ENCODE data around the gene RNF207.
A peak's percentile ranks its signal among the peaks of the same experiment; 100 is the strongest.

Gene RNF207

DNA sequence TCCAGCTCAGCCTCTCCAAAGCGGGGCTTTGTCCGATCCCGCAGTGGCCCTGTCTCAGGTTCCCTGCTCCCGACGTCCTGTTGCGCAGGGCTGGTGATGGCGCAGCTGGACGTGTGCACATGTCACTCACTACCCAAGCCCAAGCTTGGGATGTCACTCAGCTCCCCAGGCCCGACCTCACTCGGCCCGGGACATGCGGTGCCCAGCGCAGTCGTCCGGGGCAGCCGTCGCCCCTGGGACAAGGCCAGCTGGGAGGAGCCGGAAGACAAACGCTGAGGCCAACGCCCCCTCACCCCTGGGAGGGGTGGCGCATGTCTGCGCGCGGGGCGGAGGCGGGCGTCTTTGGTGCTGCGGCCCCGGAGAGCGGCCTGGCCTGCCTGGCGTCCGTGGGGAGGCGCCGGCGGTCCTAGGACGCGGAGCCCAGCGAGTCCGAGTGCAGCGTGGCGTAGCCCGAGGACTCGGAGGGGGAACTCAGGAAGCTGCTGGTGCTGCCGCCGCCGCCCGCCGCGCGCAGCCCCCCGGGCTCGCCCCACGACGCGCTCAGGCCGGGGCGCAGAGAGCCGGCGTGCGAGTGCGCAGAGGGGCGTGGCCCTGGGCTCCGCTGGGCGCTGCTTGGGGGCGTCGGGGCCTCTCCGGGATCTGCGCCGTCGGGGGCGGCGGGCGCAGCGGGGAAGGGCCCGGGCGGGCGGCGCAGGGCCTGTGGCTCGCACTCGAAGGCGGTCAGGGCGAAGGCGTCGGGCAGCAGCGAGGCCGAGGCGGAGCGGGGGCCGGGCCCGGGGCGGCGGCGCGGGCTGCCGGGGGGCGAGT lies 43.2 kb downstream of the RNF207 start:
- Histone ChIP-seq H3K9ac (ENCODE audit: low read depth, low read length) (no peak overlapping the region), H3K27ac (ENCODE audit: low read length) (no peak overlapping the region), H3K27me3 (ENCODE audit: insufficient read depth, low read length) (peaks cover 75% of the 10 kb centered on the region), H3K36me3 (ENCODE audit: insufficient read depth, low read depth, low read length) (no peaks in the 10 kb centered on the region), H3K9me3 (ENCODE audit: insufficient read depth, low read depth, low read length) (no peaks in the 10 kb centered on the region), H3K4me3 (ENCODE audit: low read length) (peak overlapping the region; percentile 32; the same call in 1 of the 2 replicates), H3K4me1 (ENCODE audit: insufficient read depth, low read length) (peaks cover 3% of the 10 kb centered on the region; the same call in 1 of the 2 replicates)

DNA sequence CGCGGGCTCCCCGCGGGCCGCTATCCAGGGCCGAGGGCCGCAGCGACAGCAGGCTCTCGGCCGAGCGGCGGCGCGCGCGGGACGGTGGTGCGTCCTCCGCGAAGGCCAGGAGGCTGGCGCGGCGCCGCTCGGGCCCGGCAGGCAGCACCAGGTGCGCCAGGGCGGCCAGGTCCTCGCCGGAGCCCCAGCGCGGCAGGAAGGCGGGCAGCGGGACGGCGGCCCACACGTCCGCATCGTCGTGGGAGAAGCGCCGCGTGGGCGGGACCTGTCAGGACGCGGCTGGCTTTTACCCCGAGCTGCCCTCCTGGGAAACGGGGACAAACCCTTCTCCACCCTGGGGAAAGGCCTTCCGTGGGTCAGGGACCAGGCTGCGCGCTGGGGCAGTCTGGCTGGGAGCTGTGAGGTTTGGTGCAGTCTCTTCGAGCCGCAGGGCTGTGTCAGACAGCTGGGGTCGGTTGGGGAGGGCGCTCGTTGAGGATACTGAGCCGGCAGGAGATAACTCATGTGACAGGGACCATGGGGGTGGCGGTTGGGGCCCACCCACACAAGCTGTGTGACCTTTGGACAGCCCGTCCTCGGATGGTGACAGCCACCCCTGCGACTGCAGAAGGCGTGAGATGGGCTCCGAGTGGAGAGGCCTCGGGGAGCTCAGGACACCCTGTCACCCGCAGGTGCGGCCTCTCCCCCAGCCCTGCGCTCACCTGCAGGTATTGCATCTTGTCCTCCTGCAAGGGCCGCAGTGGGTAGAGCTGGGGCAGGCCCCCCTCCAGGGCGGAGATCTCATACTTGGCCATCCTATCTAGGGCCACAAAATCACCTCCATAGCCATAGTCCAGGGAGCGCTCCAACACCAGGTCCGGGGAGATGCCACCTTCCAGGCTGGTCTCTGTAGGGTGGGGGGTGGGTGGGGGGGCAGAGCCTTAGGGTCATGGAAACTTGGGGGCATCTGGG lies 44.1 kb downstream of the RNF207 start:
- Histone ChIP-seq H3K9ac (ENCODE audit: low read depth, low read length) (no peak overlapping the region), H3K9me3 (ENCODE audit: insufficient read depth, low read depth, low read length) (no peaks in the 10 kb centered on the region), H3K36me3 (ENCODE audit: insufficient read depth, low read depth, low read length) (no peaks in the 10 kb centered on the region), H3K27ac (ENCODE audit: low read length) (no peak overlapping the region), H3K4me1 (ENCODE audit: insufficient read depth, low read length) (peaks cover 3% of the 10 kb centered on the region; the same call in 1 of the 2 replicates), H3K4me3 (ENCODE audit: low read length) (no peak overlapping the region), H3K27me3 (ENCODE audit: insufficient read depth, low read length) (peaks cover 68% of the 10 kb centered on the region)

- no peak overlapping the region for H3K9ac ChIP-seq (ENCODE audit: low read depth, low read length)
- H3K36me3 ChIP-seq (ENCODE audit: insufficient read depth, low read depth, low read length), result no peaks in the 10 kb centered on the region
- peaks cover 3% of the 10 kb centered on the region; the same call in 1 of the 2 replicates for H3K4me1 ChIP-seq (ENCODE audit: insufficient read depth, low read length)
- no peak overlapping the region for H3K4me3 ChIP-seq (ENCODE audit: low read length)
- no peaks in the 10 kb centered on the region for H3K9me3 ChIP-seq (ENCODE audit: insufficient read depth, low read depth, low read length)
- no peak overlapping the region for H3K27ac ChIP-seq (ENCODE audit: low read length)
- H3K27me3 ChIP-seq (ENCODE audit: insufficient read depth, low read length), result peaks cover 65% of the 10 kb centered on the region
Measured at GRCh38 chr1:6251233-6251632, 45.3 kb downstream of the RNF207 start.

- Histone ChIP-seq H3K27ac (ENCODE audit: low read length) (no peak overlapping the region), H3K27me3 (ENCODE audit: insufficient read depth, low read length) (peaks cover 61% of the 10 kb centered on the region), H3K4me1 (ENCODE audit: insufficient read depth, low read length) (no peaks in the 10 kb centered on the region), H3K4me3 (ENCODE audit: low read length) (no peak overlapping the region), H3K9me3 (ENCODE audit: insufficient read depth, low read depth, low read length) (no peaks in the 10 kb centered on the region), H3K9ac (ENCODE audit: low read depth, low read length) (no peak overlapping the region), H3K36me3 (ENCODE audit: insufficient read depth, low read depth, low read length) (no peaks in the 10 kb centered on the region)
Measured at GRCh38 chr1:6251681-6252373, 45.9 kb downstream of the RNF207 start.

GRCh38 chr1:6252374-6252710 lies 46.4 kb downstream of the RNF207 start:
- H3K9me3 ChIP-seq (ENCODE audit: insufficient read depth, low read depth, low read length), result no peaks in the 10 kb centered on the region
- H3K4me3 ChIP-seq (ENCODE audit: low read length), result no peak overlapping the region
- H3K27me3 ChIP-seq (ENCODE audit: insufficient read depth, low read length), result peaks cover 56% of the 10 kb centered on the region
- H3K4me1 ChIP-seq (ENCODE audit: insufficient read depth, low read length), result no peaks in the 10 kb centered on the region
- no peak overlapping the region for H3K27ac ChIP-seq (ENCODE audit: low read length)
- H3K9ac ChIP-seq (ENCODE audit: low read depth, low read length), result no peak overlapping the region
- no peaks in the 10 kb centered on the region for H3K36me3 ChIP-seq (ENCODE audit: insufficient read depth, low read depth, low read length)

DNA sequence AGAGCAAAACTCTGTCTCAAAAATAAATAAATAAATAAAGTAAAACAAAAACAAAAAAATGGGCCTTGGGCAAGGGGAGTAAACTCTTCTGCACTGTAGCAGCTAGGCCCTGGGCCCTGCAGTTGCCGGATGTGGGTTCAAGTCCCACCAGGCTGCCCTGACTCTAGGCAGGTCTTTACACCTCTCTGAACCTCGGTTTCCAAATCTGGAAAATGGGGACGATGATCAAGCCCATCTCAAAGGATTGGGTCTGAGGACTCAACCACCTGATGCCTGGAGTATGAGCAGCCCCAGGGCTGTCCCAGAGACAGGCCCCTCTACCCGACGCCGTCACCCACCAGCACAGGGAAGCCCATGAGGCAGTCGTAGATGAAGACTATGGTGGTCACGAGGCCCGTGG lies 47.5 kb downstream of the RNF207 start:
- H3K36me3 ChIP-seq (ENCODE audit: insufficient read depth, low read depth, low read length), result no peaks in the 10 kb centered on the region
- H3K9ac ChIP-seq (ENCODE audit: low read depth, low read length), result no peak overlapping the region
- no peak overlapping the region for H3K4me3 ChIP-seq (ENCODE audit: low read length)
- no peak overlapping the region for H3K27ac ChIP-seq (ENCODE audit: low read length)
- H3K4me1 ChIP-seq (ENCODE audit: insufficient read depth, low read length), result no peaks in the 10 kb centered on the region
- H3K9me3 ChIP-seq (ENCODE audit: insufficient read depth, low read depth, low read length), result no peaks in the 10 kb centered on the region
- H3K27me3 ChIP-seq (ENCODE audit: insufficient read depth, low read length), result peaks cover 46% of the 10 kb centered on the region

DNA sequence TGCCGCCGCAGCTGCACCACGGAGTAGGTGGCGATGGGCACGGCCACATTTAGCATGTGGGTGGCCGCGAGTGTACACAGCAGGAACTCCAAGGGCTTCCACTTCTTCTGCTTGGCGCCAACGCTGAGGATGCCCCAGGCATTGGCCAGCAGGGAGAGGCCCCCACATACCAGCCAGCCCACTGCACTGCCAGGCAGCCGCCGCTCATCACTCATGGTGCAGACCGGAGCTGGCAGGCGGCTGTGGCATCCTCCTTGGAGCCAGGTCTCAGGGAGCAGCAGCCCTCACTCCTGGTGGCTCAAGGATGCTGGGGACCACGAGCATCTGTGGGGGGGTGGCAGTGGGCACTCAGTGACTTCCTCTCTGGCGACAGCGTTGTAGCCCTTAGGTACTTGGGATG lies 48.8 kb downstream of the RNF207 start:
- Histone ChIP-seq H3K36me3 (ENCODE audit: insufficient read depth, low read depth, low read length) (no peaks in the 10 kb centered on the region), H3K9me3 (ENCODE audit: insufficient read depth, low read depth, low read length) (no peaks in the 10 kb centered on the region), H3K4me1 (ENCODE audit: insufficient read depth, low read length) (0 out of 2 replicates have a peak, but pooled peaks cover 2% of the 10 kb centered on the region), H3K9ac (ENCODE audit: low read depth, low read length) (no peak overlapping the region), H3K27me3 (ENCODE audit: insufficient read depth, low read length) (peaks cover 49% of the 10 kb centered on the region), H3K4me3 (ENCODE audit: low read length) (no peak overlapping the region), H3K27ac (ENCODE audit: low read length) (no peak overlapping the region)

- H3K27me3 ChIP-seq (ENCODE audit: insufficient read depth, low read length), result peaks cover 37% of the 10 kb centered on the region
- 0 out of 2 replicates have a peak, but pooled peaks cover 2% of the 10 kb centered on the region for H3K4me1 ChIP-seq (ENCODE audit: insufficient read depth, low read length)
- H3K9ac ChIP-seq (ENCODE audit: low read depth, low read length), result no peak overlapping the region
Measured at GRCh38 chr1:6256645-6257044, 50.7 kb downstream of the RNF207 start.

GRCh38 chr1:6257541-6258069 lies 51.7 kb downstream of the RNF207 start:
- Histone ChIP-seq H3K27me3 (ENCODE audit: insufficient read depth, low read length) (peaks cover 37% of the 10 kb centered on the region), H3K36me3 (ENCODE audit: insufficient read depth, low read depth, low read length) (no peaks in the 10 kb centered on the region), H3K27ac (ENCODE audit: low read length) (no peak overlapping the region), H3K9me3 (ENCODE audit: insufficient read depth, low read depth, low read length) (no peaks in the 10 kb centered on the region), H3K4me3 (ENCODE audit: low read length) (no peak overlapping the region), H3K4me1 (ENCODE audit: insufficient read depth, low read length) (peaks cover 2% of the 10 kb centered on the region; the same call in 1 of the 2 replicates), H3K9ac (ENCODE audit: low read depth, low read length) (no peak overlapping the region)

More at GRCh38 chr1:6256645-6257044, 50.7 kb downstream of the RNF207 start:
- Histone ChIP-seq H3K36me3 (ENCODE audit: insufficient read depth, low read depth, low read length) (no peaks in the 10 kb centered on the region), H3K9me3 (ENCODE audit: insufficient read depth, low read depth, low read length) (no peaks in the 10 kb centered on the region), H3K27ac (ENCODE audit: low read length) (no peak overlapping the region), H3K4me3 (ENCODE audit: low read length) (no peak overlapping the region)

DNA sequence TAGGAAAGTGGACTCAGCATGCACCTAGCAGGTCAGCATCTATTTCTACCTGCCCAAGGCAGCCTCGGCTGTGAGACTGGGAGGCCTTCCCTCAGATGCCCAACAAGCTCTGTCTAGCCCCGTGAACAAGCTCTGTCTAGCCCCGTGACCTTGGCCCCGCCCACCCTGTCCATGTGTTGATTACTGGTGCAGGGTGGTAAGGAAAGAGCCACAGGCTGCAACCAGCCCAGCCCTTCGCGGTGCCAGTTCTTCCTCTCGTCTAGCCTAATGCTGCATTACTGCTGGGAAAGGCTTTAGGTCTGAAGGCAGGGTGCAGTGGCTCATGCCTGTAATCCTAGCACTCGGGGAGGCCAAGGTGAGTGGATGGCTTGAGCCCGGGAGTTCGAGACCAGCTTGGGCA lies 52.8 kb downstream of the RNF207 start:
- peaks cover 2% of the 10 kb centered on the region; the same call in 1 of the 2 replicates for H3K4me1 ChIP-seq (ENCODE audit: insufficient read depth, low read length)
- H3K9ac ChIP-seq (ENCODE audit: low read depth, low read length), result no peak overlapping the region
- no peaks in the 10 kb centered on the region for H3K9me3 ChIP-seq (ENCODE audit: insufficient read depth, low read depth, low read length)
- H3K27ac ChIP-seq (ENCODE audit: low read length), result no peak overlapping the region
- no peaks in the 10 kb centered on the region for H3K36me3 ChIP-seq (ENCODE audit: insufficient read depth, low read depth, low read length)
- no peak overlapping the region for H3K4me3 ChIP-seq (ENCODE audit: low read length)
- peaks cover 36% of the 10 kb centered on the region for H3K27me3 ChIP-seq (ENCODE audit: insufficient read depth, low read length)
